Astrocyte (in vitro differentiated cells and primary cell): ENCODE data around the gene POLE4. TPM values are rescaled to one million over a fixed set of nuclear protein-coding genes. Genes with fewer than 3 reads are reported as not detected.

ENCODE experiments used
- DNase-seq: peaks from one replicate; pipeline ENCODE4 v3.0.0-alpha.2; 2010; ENCODE audit warnings: low read depth
- FAIRE-seq: peaks from 2 replicates; lab custom pipeline; 2011; peaks lifted over from hg19 to GRCh38; lab: Jason Lieb, UNC
- H2AFZ ChIP-seq: 2 replicates; pipeline ENCODE4 v1.6.0; 2012; ENCODE audit warnings: low read depth, low read length, inconsistent platforms
- H3K27ac ChIP-seq: 2 replicates; pipeline ENCODE4 v1.5.1; 2011; ENCODE audit warnings: low read depth, low read length, inconsistent platforms
- H3K27me3 ChIP-seq: 2 replicates; pipeline ENCODE4 v1.6.0; 2011; ENCODE audit warnings: low read length, inconsistent platforms; ENCODE audit not compliant: insufficient read depth
- H3K36me3 ChIP-seq: 2 replicates; pipeline ENCODE4 v1.5.1; 2011; ENCODE audit warnings: low read length, inconsistent platforms; ENCODE audit not compliant: insufficient read depth
- H3K4me1 ChIP-seq: 2 replicates; pipeline ENCODE4 v1.5.1; 2011; ENCODE audit warnings: low read length, inconsistent platforms; ENCODE audit not compliant: insufficient read depth
- H3K4me2 ChIP-seq: 2 replicates; pipeline ENCODE4 v1.6.0; 2012; ENCODE audit warnings: low read length, inconsistent platforms
- H3K4me3 ChIP-seq: 2 replicates; pipeline ENCODE4 v1.5.1; 2011; ENCODE audit warnings: low read depth, mild to moderate bottlenecking, low read length, inconsistent platforms; ENCODE audit not compliant: insufficient read depth
- H3K79me2 ChIP-seq: 2 replicates; pipeline ENCODE4 v1.6.0; 2012; ENCODE audit warnings: mild to moderate bottlenecking, low read length, inconsistent platforms; ENCODE audit not compliant: insufficient read depth
- H3K9ac ChIP-seq: 2 replicates; pipeline ENCODE4 v1.6.0; 2012; ENCODE audit warnings: mild to moderate bottlenecking, low read length, inconsistent platforms
- H3K9me3 ChIP-seq: 2 replicates; pipeline ENCODE4 v1.5.1; 2012; ENCODE audit warnings: low read depth, mild to moderate bottlenecking, low read length, inconsistent platforms; ENCODE audit not compliant: insufficient read depth
- H4K20me1 ChIP-seq: 2 replicates; pipeline ENCODE4 v1.6.0; 2012; ENCODE audit warnings: low read length, inconsistent platforms; ENCODE audit not compliant: insufficient read depth
- H3K27ac Mint-ChIP-seq: one replicate; pipeline ENCODE4 v1.8.0; 2021; ENCODE audit warnings: mild to moderate bottlenecking, mixed read lengths; ENCODE audit not compliant: unreplicated experiment
- H3K27me3 Mint-ChIP-seq: one replicate; pipeline ENCODE4 v1.8.0; 2021; ENCODE audit warnings: low read depth, mixed read lengths; ENCODE audit not compliant: unreplicated experiment
- H3K36me3 Mint-ChIP-seq: one replicate; pipeline ENCODE4 v1.8.0; 2021; ENCODE audit warnings: low read depth, mixed read lengths; ENCODE audit not compliant: unreplicated experiment
- H3K4me1 Mint-ChIP-seq: one replicate; pipeline ENCODE4 v1.8.0; 2021; ENCODE audit warnings: low read depth, mixed read lengths; ENCODE audit not compliant: unreplicated experiment
- H3K4me3 Mint-ChIP-seq: one replicate; pipeline ENCODE4 v1.8.0; 2021; ENCODE audit warnings: mild to moderate bottlenecking, moderate library complexity, mixed read lengths; ENCODE audit not compliant: unreplicated experiment
- H3K9me3 Mint-ChIP-seq: one replicate; pipeline ENCODE4 v1.8.0; 2021; ENCODE audit warnings: mild to moderate bottlenecking, mixed read lengths; ENCODE audit not compliant: unreplicated experiment
- EZH2 ChIP-seq: IDR thresholded peaks from 2 replicates; pipeline ENCODE4 v1.6.1; 2012; ENCODE audit warnings: mild to moderate bottlenecking, low read length, inconsistent platforms; ENCODE audit not compliant: insufficient read depth
- total RNA-seq: library from RNA; stranded (reverse); gene quantifications from 2 replicates; pipeline ENCODE4 v1.2.1, GENCODE V29; 2021
- TF ChIP-seq, protein P1 (sequence below): IDR thresholded peaks from 2 replicates; pipeline ENCODE4 v1.5.1; 2011; ENCODE audit warnings: low read depth, mild to moderate bottlenecking, inconsistent platforms, low read length, moderate library complexity; ENCODE audit not compliant: insufficient read depth

Gene POLE4
- total RNA-seq, 1 donor from 2014 or later = 57.2 TPM

DNA sequence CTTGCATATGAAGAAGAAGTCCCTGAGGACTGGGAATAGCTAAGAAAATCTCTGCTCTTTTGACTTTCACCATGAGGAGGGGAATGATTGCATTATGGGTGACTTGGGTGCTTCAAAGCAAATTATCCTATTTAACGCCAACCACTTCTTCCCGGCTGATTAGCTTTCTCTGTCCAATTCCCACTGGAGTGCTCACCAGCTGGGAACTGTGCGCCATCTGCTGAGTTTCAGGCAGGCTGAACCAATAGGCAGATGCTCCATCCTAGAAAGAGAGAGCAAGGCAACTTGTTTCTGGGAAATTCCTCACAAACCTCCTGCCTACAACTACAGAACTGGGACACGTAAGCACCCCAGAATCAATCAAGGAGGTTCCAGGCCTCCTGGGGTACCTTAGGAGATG is 49.4 kb downstream of the POLE4 start:
- H3K4me3 ChIP-seq = no peak overlapping the region
- Mint-ChIP-seq H3K27me3 (no peaks in the 10 kb centered on the region), H3K4me1 (no peaks in the 10 kb centered on the region), H3K36me3 (no peaks in the 10 kb centered on the region), H3K9me3 (peaks cover 3% of the 10 kb centered on the region), H3K4me3 (no peak overlapping the region), H3K27ac (no peak overlapping the region)
- H3K27me3 ChIP-seq = no peaks in the 10 kb centered on the region
- no peak overlapping the region for H3K27ac ChIP-seq
- DNase-seq (no peak), FAIRE-seq (no peak)
- no peaks in the 10 kb centered on the region for H4K20me1 ChIP-seq
- no peaks in the 10 kb centered on the region for H3K4me1 ChIP-seq
- H2AFZ ChIP-seq = no peak overlapping the region
- H3K9ac ChIP-seq = no peak overlapping the region
- TF ChIP-seq, protein P1, sequence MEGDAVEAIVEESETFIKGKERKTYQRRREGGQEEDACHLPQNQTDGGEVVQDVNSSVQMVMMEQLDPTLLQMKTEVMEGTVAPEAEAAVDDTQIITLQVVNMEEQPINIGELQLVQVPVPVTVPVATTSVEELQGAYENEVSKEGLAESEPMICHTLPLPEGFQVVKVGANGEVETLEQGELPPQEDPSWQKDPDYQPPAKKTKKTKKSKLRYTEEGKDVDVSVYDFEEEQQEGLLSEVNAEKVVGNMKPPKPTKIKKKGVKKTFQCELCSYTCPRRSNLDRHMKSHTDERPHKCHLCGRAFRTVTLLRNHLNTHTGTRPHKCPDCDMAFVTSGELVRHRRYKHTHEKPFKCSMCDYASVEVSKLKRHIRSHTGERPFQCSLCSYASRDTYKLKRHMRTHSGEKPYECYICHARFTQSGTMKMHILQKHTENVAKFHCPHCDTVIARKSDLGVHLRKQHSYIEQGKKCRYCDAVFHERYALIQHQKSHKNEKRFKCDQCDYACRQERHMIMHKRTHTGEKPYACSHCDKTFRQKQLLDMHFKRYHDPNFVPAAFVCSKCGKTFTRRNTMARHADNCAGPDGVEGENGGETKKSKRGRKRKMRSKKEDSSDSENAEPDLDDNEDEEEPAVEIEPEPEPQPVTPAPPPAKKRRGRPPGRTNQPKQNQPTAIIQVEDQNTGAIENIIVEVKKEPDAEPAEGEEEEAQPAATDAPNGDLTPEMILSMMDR = no peak
- TF ChIP-seq EZH2 = no peak
- no peaks in the 10 kb centered on the region for H3K36me3 ChIP-seq
- no peaks in the 10 kb centered on the region for H3K9me3 ChIP-seq
- no peak overlapping the region for H3K4me2 ChIP-seq
- no peaks in the 10 kb centered on the region for H3K79me2 ChIP-seq

DNA sequence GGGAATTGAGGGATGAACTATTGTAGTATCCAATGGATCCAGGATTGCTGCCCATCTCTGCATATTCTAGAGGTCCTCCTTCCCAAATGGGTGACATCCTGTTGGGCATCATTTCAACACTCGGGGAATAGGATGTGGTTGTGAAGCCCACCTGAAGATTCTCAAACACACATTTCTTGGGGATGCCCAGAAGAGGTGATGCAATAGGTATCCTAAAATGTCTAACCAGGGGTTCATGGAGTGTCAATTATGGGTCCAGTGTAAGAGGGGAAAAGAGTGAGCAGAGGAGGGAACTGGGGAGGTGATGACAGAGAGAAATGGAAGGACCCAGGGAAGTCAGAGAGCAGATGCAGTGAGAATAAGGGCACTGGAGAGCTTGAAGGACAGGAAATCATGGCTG is 52.1 kb downstream of the POLE4 start:
- H3K27ac ChIP-seq = no peak overlapping the region
- H3K9ac ChIP-seq = no peak overlapping the region
- Mint-ChIP-seq H3K36me3 (no peaks in the 10 kb centered on the region), H3K4me1 (no peaks in the 10 kb centered on the region), H3K4me3 (no peak overlapping the region), H3K27ac (no peak overlapping the region), H3K9me3 (peaks cover 3% of the 10 kb centered on the region), H3K27me3 (no peaks in the 10 kb centered on the region)
- FAIRE-seq (no peak), DNase-seq (no peak)
- no peak overlapping the region for H3K4me3 ChIP-seq
- H3K36me3 ChIP-seq = no peaks in the 10 kb centered on the region
- no peaks in the 10 kb centered on the region for H3K79me2 ChIP-seq
- H3K4me2 ChIP-seq = no peak overlapping the region
- H4K20me1 ChIP-seq = no peaks in the 10 kb centered on the region
- no peaks in the 10 kb centered on the region for H3K27me3 ChIP-seq
- H3K4me1 ChIP-seq = no peaks in the 10 kb centered on the region
- TF ChIP-seq, protein P1 = no peak
- TF ChIP-seq EZH2 = no peak
- no peaks in the 10 kb centered on the region for H3K9me3 ChIP-seq
- H2AFZ ChIP-seq = no peak overlapping the region

DNA sequence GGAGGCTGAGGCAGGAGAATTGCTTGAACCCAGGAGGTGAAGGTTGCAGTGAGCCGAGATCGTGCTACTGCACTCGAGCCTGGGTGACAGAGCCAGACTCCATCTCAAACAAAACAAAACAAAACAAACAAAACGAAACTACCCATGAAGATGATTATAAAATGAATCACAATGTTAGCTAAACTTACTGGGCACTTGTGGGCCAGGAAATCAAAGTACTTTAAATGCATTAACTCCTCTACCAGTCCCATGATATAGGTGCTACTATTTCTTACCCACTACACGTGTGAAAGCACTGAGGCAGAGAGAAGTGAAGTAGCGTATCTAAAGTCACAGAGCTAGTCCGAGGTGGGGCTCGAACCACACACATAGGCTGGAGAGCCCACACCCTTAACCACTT is 53.6 kb downstream of the POLE4 start:
- Histone ChIP-seq H3K27ac (no peak overlapping the region), H3K4me1 (no peaks in the 10 kb centered on the region), H3K4me3 (no peak overlapping the region), H3K9ac (no peak overlapping the region), H2AFZ (no peak overlapping the region), H3K36me3 (no peaks in the 10 kb centered on the region), H3K9me3 (no peaks in the 10 kb centered on the region), H4K20me1 (no peaks in the 10 kb centered on the region), H3K27me3 (no peaks in the 10 kb centered on the region), H3K4me2 (no peak overlapping the region), H3K79me2 (no peaks in the 10 kb centered on the region)
- Mint-ChIP-seq H3K4me3 (no peak overlapping the region), H3K27ac (no peak overlapping the region), H3K36me3 (no peaks in the 10 kb centered on the region), H3K4me1 (no peaks in the 10 kb centered on the region), H3K27me3 (no peaks in the 10 kb centered on the region), H3K9me3 (peaks cover 3% of the 10 kb centered on the region)
- TF ChIP-seq EZH2 = no peak
- TF ChIP-seq, protein P1 = no peak
- no peak for DNase-seq
- FAIRE-seq = no peak
